H1 (cell line): ENCODE results near the gene TGM5. TPM values are rescaled to one million over a fixed set of nuclear protein-coding genes. Genes with fewer than 3 reads are reported as not detected.

Experiments used
- ASH2L ChIP-seq: fragments of 200-600, 300-600 bp; sonication (generic); IDR thresholded peaks from one replicate; pipeline ENCODE4 v1.7.1; 2017; ENCODE audit warnings: low read length
- BACH1 ChIP-seq: IDR thresholded peaks from 2 replicates; pipeline ENCODE4 v1.6.1; 2012; ENCODE audit warnings: low read length, improper control_type of control experiment
- EGR1 ChIP-seq: IDR thresholded peaks from 2 replicates; pipeline ENCODE4 v1.6.1; 2011; ENCODE audit warnings: low read depth, low read length, borderline replicate concordance
- FOSL1 ChIP-seq: IDR thresholded peaks from 2 replicates; pipeline ENCODE4 v1.6.1; 2011; ENCODE audit warnings: mild to moderate bottlenecking, low read depth, low read length, moderate library complexity; ENCODE audit not compliant: insufficient read depth
- HDAC6 ChIP-seq: IDR thresholded peaks from one replicate; pipeline ENCODE4 v1.7.1; 2012; ENCODE audit warnings: low read depth, mild to moderate bottlenecking, inconsistent platforms, low read length, moderate library complexity
- JUND ChIP-seq: IDR thresholded peaks from 2 replicates; pipeline ENCODE4 v1.6.1; 2011; ENCODE audit warnings: mild to moderate bottlenecking, improper control_type of control experiment, low read length
- SAP30 ChIP-seq: fragments of 300-600 bp; sonication (generic); IDR thresholded peaks from 2 replicates; pipeline ENCODE4 v1.7.1; 2012; ENCODE audit warnings: low read length, moderate library complexity, mild to moderate bottlenecking, inconsistent platforms; ENCODE audit not compliant: insufficient read depth, insufficient replicate concordance
- SIRT6 ChIP-seq: IDR thresholded peaks from one replicate; pipeline ENCODE4 v1.7.1; 2012; ENCODE audit warnings: low read length, inconsistent platforms
- SP1 ChIP-seq: IDR thresholded peaks from 2 replicates; pipeline ENCODE4 v1.6.1; 2011; ENCODE audit warnings: low read depth, low read length
- SP4 ChIP-seq: IDR thresholded peaks from 2 replicates; pipeline ENCODE4 v1.6.1; 2012; ENCODE audit warnings: low read length, inconsistent platforms
- TAF7 ChIP-seq: optimal IDR thresholded peaks from 2 replicates; pipeline ENCODE3; 2011; ENCODE audit warnings: low read depth, mild to moderate bottlenecking, inconsistent platforms, low read length, moderate library complexity, borderline replicate concordance
- polyA plus RNA-seq, 7 experiments: library from polyadenylated mRNA; depleted of rRNA in 3 of 7; stranded (reverse) in 5 of 7; unstranded in 2 of 7; fragments of >200 nt in 5 of 7; fragments of 200-250 nt in 2 of 7; gene quantifications; 1 replicate in 5 of 7; 2 replicates in 1 of 7; 4 replicates in 1 of 7; pipeline versions ENCODE4 v1.2.1 to v1.2.3, GENCODE V29; 2011 to 2013; ENCODE audit warnings: missing spikeins in 2 of 7, mixed read lengths in 2 of 7
- total RNA-seq: library from RNA; stranded (reverse); fragmentation: NEBNext Ultra II Directional; extraction: Animal tissue kit (Norgen Biotek cat#: 25700); gene quantifications from 2 replicates; pipeline ENCODE4 v1.2.1, GENCODE V29; 2021
- TF ChIP-seq, protein P1 (sequence below): fragments of 300-600 bp; sonication (generic); IDR thresholded peaks from 2 replicates; pipeline ENCODE4 v1.7.1; 2012; ENCODE audit warnings: low read length, moderate library complexity, mild to moderate bottlenecking, inconsistent platforms; ENCODE audit not compliant: insufficient replicate concordance
- TF ChIP-seq, protein P2 (sequence below): IDR thresholded peaks from 2 replicates; pipeline ENCODE4 v1.6.1; 2012; ENCODE audit warnings: inconsistent platforms

TGM5 gene
- total and polyA plus RNA-seq, 2 of the 8 experiments (the other 6 are each of a cell fraction or from before 2014, with no cell fraction given) = not detected

- TF ChIP-seq, protein P1, sequence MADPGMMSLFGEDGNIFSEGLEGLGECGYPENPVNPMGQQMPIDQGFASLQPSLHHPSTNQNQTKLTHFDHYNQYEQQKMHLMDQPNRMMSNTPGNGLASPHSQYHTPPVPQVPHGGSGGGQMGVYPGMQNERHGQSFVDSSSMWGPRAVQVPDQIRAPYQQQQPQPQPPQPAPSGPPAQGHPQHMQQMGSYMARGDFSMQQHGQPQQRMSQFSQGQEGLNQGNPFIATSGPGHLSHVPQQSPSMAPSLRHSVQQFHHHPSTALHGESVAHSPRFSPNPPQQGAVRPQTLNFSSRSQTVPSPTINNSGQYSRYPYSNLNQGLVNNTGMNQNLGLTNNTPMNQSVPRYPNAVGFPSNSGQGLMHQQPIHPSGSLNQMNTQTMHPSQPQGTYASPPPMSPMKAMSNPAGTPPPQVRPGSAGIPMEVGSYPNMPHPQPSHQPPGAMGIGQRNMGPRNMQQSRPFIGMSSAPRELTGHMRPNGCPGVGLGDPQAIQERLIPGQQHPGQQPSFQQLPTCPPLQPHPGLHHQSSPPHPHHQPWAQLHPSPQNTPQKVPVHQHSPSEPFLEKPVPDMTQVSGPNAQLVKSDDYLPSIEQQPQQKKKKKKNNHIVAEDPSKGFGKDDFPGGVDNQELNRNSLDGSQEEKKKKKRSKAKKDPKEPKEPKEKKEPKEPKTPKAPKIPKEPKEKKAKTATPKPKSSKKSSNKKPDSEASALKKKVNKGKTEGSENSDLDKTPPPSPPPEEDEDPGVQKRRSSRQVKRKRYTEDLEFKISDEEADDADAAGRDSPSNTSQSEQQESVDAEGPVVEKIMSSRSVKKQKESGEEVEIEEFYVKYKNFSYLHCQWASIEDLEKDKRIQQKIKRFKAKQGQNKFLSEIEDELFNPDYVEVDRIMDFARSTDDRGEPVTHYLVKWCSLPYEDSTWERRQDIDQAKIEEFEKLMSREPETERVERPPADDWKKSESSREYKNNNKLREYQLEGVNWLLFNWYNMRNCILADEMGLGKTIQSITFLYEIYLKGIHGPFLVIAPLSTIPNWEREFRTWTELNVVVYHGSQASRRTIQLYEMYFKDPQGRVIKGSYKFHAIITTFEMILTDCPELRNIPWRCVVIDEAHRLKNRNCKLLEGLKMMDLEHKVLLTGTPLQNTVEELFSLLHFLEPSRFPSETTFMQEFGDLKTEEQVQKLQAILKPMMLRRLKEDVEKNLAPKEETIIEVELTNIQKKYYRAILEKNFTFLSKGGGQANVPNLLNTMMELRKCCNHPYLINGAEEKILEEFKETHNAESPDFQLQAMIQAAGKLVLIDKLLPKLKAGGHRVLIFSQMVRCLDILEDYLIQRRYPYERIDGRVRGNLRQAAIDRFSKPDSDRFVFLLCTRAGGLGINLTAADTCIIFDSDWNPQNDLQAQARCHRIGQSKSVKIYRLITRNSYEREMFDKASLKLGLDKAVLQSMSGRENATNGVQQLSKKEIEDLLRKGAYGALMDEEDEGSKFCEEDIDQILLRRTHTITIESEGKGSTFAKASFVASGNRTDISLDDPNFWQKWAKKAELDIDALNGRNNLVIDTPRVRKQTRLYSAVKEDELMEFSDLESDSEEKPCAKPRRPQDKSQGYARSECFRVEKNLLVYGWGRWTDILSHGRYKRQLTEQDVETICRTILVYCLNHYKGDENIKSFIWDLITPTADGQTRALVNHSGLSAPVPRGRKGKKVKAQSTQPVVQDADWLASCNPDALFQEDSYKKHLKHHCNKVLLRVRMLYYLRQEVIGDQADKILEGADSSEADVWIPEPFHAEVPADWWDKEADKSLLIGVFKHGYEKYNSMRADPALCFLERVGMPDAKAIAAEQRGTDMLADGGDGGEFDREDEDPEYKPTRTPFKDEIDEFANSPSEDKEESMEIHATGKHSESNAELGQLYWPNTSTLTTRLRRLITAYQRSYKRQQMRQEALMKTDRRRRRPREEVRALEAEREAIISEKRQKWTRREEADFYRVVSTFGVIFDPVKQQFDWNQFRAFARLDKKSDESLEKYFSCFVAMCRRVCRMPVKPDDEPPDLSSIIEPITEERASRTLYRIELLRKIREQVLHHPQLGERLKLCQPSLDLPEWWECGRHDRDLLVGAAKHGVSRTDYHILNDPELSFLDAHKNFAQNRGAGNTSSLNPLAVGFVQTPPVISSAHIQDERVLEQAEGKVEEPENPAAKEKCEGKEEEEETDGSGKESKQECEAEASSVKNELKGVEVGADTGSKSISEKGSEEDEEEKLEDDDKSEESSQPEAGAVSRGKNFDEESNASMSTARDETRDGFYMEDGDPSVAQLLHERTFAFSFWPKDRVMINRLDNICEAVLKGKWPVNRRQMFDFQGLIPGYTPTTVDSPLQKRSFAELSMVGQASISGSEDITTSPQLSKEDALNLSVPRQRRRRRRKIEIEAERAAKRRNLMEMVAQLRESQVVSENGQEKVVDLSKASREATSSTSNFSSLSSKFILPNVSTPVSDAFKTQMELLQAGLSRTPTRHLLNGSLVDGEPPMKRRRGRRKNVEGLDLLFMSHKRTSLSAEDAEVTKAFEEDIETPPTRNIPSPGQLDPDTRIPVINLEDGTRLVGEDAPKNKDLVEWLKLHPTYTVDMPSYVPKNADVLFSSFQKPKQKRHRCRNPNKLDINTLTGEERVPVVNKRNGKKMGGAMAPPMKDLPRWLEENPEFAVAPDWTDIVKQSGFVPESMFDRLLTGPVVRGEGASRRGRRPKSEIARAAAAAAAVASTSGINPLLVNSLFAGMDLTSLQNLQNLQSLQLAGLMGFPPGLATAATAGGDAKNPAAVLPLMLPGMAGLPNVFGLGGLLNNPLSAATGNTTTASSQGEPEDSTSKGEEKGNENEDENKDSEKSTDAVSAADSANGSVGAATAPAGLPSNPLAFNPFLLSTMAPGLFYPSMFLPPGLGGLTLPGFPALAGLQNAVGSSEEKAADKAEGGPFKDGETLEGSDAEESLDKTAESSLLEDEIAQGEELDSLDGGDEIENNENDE = no peak
- no peak for TF ChIP-seq BACH1
- TF ChIP-seq SP1 = no peak
- TF ChIP-seq SIRT6 = no peak
- no peak for TF ChIP-seq HDAC6
- TF ChIP-seq TAF7 = no peak
- TF ChIP-seq SP4 = no peak
- TF ChIP-seq, protein P2, sequence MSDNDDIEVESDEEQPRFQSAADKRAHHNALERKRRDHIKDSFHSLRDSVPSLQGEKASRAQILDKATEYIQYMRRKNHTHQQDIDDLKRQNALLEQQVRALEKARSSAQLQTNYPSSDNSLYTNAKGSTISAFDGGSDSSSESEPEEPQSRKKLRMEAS = no peak
- no peak for TF ChIP-seq ASH2L
- no peak for TF ChIP-seq SAP30
- no peak for TF ChIP-seq EGR1
- TF ChIP-seq JUND = no peak
- no peak for TF ChIP-seq FOSL1
Observed at GRCh38 chr15:43279496-43279895, 12.8 kb upstream of the TGM5 start (continued).
